22Rv1 (cell line): Measurements from ENCODE around the gene RANGAP1.

Experiments
- ZFX ChIP-seq: fragments of 450-650 bp; IDR thresholded peaks from 2 replicates; pipeline ENCODE4 v1.6.1; 2017; ENCODE audit warnings: antibody characterized with exemption, borderline replicate concordance
- TF ChIP-seq, protein P1 (sequence below): fragments of 450-650 bp; IDR thresholded peaks from 2 replicates; pipeline ENCODE4 v1.5.1; 2017; ENCODE audit warnings: mild to moderate bottlenecking

DNA sequence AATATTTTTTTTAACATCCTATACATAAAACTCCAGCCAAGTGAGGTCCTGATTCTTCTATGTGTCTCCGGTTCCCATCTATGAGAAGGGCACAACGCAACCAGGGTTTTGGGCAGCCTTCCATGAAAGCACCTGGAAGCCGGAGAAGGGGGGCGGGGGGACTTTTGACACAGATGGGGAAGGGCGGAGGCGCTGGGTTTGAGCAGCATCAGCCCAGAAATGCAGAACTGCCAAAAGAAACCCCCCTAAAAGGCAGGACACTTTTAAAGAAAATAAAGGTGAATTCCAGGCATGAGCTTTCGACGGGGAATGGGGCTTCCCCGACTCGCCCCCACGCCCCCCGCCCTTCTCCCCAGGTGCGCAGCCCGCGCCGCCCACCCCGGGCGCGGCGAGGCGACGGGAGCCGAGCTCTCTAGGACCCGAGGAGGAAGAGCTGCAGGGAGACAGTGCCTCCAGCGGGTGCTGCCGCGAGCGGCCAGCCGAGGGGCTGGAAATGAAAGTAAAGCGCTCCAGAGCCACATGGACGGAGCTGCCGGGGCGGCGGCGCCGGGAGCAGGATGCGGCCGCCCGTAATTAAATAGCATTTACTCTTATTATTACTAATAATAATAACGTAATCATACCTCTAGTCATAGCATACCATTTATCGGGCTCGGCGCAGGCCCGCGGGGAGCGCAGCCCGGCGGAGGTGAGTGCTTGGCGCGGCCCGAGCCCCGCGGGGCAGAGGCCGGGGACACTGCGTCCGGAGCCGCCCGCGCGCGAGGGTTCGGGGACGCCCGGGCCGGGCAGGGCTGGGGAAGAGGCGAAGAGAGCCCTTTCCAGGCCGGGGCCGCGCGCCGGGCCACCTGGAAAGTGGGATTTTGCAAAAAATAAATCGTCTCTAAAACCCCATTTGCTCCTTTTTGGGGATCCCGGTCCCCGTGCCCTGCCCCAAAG lies 15.4 kb upstream of the RANGAP1 start, which contains the start of gene ZC3H7B:
- TF ChIP-seq, protein P1, sequence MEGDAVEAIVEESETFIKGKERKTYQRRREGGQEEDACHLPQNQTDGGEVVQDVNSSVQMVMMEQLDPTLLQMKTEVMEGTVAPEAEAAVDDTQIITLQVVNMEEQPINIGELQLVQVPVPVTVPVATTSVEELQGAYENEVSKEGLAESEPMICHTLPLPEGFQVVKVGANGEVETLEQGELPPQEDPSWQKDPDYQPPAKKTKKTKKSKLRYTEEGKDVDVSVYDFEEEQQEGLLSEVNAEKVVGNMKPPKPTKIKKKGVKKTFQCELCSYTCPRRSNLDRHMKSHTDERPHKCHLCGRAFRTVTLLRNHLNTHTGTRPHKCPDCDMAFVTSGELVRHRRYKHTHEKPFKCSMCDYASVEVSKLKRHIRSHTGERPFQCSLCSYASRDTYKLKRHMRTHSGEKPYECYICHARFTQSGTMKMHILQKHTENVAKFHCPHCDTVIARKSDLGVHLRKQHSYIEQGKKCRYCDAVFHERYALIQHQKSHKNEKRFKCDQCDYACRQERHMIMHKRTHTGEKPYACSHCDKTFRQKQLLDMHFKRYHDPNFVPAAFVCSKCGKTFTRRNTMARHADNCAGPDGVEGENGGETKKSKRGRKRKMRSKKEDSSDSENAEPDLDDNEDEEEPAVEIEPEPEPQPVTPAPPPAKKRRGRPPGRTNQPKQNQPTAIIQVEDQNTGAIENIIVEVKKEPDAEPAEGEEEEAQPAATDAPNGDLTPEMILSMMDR = peak; percentile 72
- no peak for TF ChIP-seq ZFX
